HepG2 (cell line): ENCODE data around the gene DCDC2.

Source experiments
- CREM ChIP-seq, 2 experiments: sonication (generic) in 1 of 2; formaldehyde crosslinking in 1 of 2; IDR thresholded peaks; 2 replicates each; pipeline versions ENCODE4 v1.4.0 to v1.6.1; 2016 to 2020; ENCODE audit warnings: antibody characterized with exemption in 1 of 2, mild to moderate bottlenecking in 1 of 2, missing genetic modification reagents in 1 of 2
- GATAD2A ChIP-seq: IDR thresholded peaks from 2 replicates; pipeline ENCODE4 v1.6.1; 2016
- HMG20A ChIP-seq: IDR thresholded peaks from 2 replicates; pipeline ENCODE4 v1.6.1; 2016; ENCODE audit warnings: borderline replicate concordance
- KDM1A ChIP-seq: IDR thresholded peaks from 2 replicates; pipeline ENCODE4 v1.6.1; 2016; ENCODE audit warnings: missing compliant biosample characterization
- ZEB1 ChIP-seq: IDR thresholded peaks from 2 replicates; pipeline ENCODE4 v1.6.1; 2012; ENCODE audit warnings: mild to moderate bottlenecking, low read depth, inconsistent platforms; ENCODE audit not compliant: insufficient replicate concordance
- ZNF512 ChIP-seq: sonication (generic); formaldehyde crosslinking; IDR thresholded peaks from 2 replicates; pipeline ENCODE4 v1.4.0; 2020; ENCODE audit warnings: mild to moderate bottlenecking, missing genetic modification reagents
- TF ChIP-seq, protein P1 (sequence below): sonication (generic); formaldehyde crosslinking; IDR thresholded peaks from 2 replicates; pipeline ENCODE4 v1.5.0; 2020; ENCODE audit warnings: mild to moderate bottlenecking, missing genetic modification reagents, moderate library complexity
- TF ChIP-seq, protein P2 (sequence below): sonication (generic); formaldehyde crosslinking; conservative IDR thresholded peaks from 2 replicates; pipeline ENCODE4 v1.4.0; 2020; ENCODE audit warnings: missing genetic modification reagents
- TF ChIP-seq, protein P3 (sequence below): sonication (generic); formaldehyde crosslinking; IDR thresholded peaks from 2 replicates; pipeline ENCODE4 v1.5.1; 2020; ENCODE audit warnings: mild to moderate bottlenecking, missing genetic modification reagents, moderate library complexity

DNA sequence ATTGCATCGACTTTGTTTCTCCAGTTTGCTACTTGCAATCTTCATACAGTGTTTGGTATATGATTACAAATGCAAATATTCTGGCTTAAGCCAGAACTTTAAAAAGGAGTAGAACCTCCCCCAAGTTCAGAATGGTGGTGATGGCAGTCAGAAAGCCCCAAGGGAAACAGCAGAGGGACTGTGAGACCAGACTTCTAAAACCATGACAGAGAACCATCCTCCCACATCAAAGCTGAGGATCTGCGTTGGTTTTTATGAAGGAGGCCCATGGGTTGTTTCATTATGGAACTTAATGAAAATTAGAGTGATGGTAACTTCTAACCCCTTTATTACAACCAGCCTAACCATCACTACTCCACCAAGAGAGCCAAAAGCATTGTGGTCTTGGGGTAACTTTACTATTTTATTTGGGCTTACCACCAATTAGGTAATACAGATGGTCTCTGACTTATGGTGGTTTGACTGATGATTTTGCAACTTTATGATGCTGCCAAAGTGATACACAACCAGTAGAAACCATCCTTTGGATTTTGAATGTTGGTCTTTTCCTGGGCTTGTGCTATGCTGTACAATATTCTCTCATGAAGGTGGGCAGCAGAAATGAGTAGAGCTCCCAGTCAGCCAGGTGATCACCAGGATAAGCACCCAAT, 34.0 kb upstream of the DCDC2 start:
- no peak for TF ChIP-seq ZEB1
- TF ChIP-seq CREM (IDR thresholded peaks at IDR 0.05), result no peak
- no peak for TF ChIP-seq CREM (CRISPR knock-in tag; IDR thresholded peaks at IDR 0.05)
- TF ChIP-seq, protein P1, sequence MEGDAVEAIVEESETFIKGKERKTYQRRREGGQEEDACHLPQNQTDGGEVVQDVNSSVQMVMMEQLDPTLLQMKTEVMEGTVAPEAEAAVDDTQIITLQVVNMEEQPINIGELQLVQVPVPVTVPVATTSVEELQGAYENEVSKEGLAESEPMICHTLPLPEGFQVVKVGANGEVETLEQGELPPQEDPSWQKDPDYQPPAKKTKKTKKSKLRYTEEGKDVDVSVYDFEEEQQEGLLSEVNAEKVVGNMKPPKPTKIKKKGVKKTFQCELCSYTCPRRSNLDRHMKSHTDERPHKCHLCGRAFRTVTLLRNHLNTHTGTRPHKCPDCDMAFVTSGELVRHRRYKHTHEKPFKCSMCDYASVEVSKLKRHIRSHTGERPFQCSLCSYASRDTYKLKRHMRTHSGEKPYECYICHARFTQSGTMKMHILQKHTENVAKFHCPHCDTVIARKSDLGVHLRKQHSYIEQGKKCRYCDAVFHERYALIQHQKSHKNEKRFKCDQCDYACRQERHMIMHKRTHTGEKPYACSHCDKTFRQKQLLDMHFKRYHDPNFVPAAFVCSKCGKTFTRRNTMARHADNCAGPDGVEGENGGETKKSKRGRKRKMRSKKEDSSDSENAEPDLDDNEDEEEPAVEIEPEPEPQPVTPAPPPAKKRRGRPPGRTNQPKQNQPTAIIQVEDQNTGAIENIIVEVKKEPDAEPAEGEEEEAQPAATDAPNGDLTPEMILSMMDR, result no peak
- no peak for TF ChIP-seq GATAD2A (CRISPR knock-in tag)
- no peak for TF ChIP-seq HMG20A (CRISPR knock-in tag)
- TF ChIP-seq ZNF512 (CRISPR knock-in tag), result no peak
- TF ChIP-seq KDM1A, result no peak
- TF ChIP-seq, protein P2, sequence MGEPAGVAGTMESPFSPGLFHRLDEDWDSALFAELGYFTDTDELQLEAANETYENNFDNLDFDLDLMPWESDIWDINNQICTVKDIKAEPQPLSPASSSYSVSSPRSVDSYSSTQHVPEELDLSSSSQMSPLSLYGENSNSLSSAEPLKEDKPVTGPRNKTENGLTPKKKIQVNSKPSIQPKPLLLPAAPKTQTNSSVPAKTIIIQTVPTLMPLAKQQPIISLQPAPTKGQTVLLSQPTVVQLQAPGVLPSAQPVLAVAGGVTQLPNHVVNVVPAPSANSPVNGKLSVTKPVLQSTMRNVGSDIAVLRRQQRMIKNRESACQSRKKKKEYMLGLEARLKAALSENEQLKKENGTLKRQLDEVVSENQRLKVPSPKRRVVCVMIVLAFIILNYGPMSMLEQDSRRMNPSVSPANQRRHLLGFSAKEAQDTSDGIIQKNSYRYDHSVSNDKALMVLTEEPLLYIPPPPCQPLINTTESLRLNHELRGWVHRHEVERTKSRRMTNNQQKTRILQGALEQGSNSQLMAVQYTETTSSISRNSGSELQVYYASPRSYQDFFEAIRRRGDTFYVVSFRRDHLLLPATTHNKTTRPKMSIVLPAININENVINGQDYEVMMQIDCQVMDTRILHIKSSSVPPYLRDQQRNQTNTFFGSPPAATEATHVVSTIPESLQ (CRISPR knock-in tag), result no peak
- TF ChIP-seq, protein P3, sequence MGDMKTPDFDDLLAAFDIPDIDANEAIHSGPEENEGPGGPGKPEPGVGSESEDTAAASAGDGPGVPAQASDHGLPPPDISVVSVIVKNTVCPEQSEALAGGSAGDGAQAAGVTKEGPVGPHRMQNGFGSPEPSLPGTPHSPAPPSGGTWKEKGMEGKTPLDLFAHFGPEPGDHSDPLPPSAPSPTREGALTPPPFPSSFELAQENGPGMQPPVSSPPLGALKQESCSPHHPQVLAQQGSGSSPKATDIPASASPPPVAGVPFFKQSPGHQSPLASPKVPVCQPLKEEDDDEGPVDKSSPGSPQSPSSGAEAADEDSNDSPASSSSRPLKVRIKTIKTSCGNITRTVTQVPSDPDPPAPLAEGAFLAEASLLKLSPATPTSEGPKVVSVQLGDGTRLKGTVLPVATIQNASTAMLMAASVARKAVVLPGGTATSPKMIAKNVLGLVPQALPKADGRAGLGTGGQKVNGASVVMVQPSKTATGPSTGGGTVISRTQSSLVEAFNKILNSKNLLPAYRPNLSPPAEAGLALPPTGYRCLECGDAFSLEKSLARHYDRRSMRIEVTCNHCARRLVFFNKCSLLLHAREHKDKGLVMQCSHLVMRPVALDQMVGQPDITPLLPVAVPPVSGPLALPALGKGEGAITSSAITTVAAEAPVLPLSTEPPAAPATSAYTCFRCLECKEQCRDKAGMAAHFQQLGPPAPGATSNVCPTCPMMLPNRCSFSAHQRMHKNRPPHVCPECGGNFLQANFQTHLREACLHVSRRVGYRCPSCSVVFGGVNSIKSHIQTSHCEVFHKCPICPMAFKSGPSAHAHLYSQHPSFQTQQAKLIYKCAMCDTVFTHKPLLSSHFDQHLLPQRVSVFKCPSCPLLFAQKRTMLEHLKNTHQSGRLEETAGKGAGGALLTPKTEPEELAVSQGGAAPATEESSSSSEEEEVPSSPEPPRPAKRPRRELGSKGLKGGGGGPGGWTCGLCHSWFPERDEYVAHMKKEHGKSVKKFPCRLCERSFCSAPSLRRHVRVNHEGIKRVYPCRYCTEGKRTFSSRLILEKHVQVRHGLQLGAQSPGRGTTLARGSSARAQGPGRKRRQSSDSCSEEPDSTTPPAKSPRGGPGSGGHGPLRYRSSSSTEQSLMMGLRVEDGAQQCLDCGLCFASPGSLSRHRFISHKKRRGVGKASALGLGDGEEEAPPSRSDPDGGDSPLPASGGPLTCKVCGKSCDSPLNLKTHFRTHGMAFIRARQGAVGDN (CRISPR knock-in tag), result no peak
